Midbrain (tissue), 1 donor: Measurements from ENCODE around the gene EGR1.
"Not testable (repeated sequence)": the region's sequence is repeated elsewhere in the genome, so short reads cannot be mapped to it uniquely, and the experiment has no call there.

Experiments
- DNase-seq: peaks from one replicate; lab custom pipeline; 2025; lab: John Stamatoyannopoulos, UW

EGR1 gene

GRCh38 chr5:138507485-138507884 is 42.2 kb downstream of the EGR1 start:
- DNase-seq: not testable (repeated sequence)

GRCh38 chr5:138508958-138509357 is 43.7 kb downstream of the EGR1 start:
- DNase-seq: no peak

- DNase-seq: no peak
Measured at GRCh38 chr5:138514021-138514420, 48.7 kb downstream of the EGR1 start.

GRCh38 chr5:138515556-138516245 is 50.4 kb downstream of the EGR1 start:
- DNase-seq: no peak

GRCh38 chr5:138517437-138517836 is 52.2 kb downstream of the EGR1 start:
- DNase-seq: no peak
